Peyer's patch (tissue), 4 donors: ENCODE results near the gene WRNIP1. TPM values are rescaled to one million over a fixed set of nuclear protein-coding genes. Genes with fewer than 3 reads are reported as not detected.

ENCODE experiments used
- DNase-seq, 3 donors: peaks; one replicate each; pipeline ENCODE4 v3.0.0-alpha.2; 2017 to 2019
- H3K27ac ChIP-seq, 4 donors: fragments of 200-600 bp; sonication (generic); one replicate each; pipeline ENCODE4 v1.5.1; 2016 to 2019
- H3K27me3 ChIP-seq, 2 donors: fragments of 200-600 bp; sonication (generic); one replicate each; pipeline ENCODE4 v1.5.1; 2019
- H3K36me3 ChIP-seq, 3 donors: fragments of 200-600 bp; sonication (generic); one replicate each; pipeline ENCODE4 v1.5.1; 2016 to 2019
- H3K4me1 ChIP-seq, 4 donors: fragments of 200-600 bp; sonication (generic); one replicate each; pipeline ENCODE4 v1.5.1; 2016 to 2019
- H3K4me3 ChIP-seq, 4 donors: fragments of 200-600 bp; sonication (generic); 1 replicate in 3 of 4; 2 replicates in 1 of 4; pipeline ENCODE4 v1.5.1; 2016 to 2019; ENCODE audit warnings: mild to moderate bottlenecking in 1 of 4
- H3K9me3 ChIP-seq, 4 donors: fragments of 200-600 bp; sonication (generic); one replicate each; pipeline ENCODE4 v1.5.1; 2016 to 2019; ENCODE audit warnings: mild to moderate bottlenecking in 1 of 4
- CTCF ChIP-seq, 6 experiments: fragments of 450-650 bp in 4 of 6; fragments of 200-600 bp in 2 of 6; sonication (generic) in 1 of 6; IDR thresholded peaks; one replicate each; pipeline ENCODE4 v1.5.1; 2017 to 2019; ENCODE audit warnings: antibody characterized with exemption in 6 of 6, mild to moderate bottlenecking in 3 of 6, moderate library complexity in 1 of 6
- POLR2A ChIP-seq, 2 donors: fragments of 450-650 bp; IDR thresholded peaks; one replicate each; pipeline ENCODE4 v1.5.1; 2017; ENCODE audit warnings: antibody characterized with exemption in 2 of 2, mild to moderate bottlenecking in 2 of 2, moderate library complexity in 2 of 2
- total RNA-seq, 4 donors: library from RNA; depleted of rRNA; stranded (reverse); fragments of >200 nt; gene quantifications; one replicate each; pipeline ENCODE4 v1.1.0, GENCODE V29; 2016

Gene WRNIP1
- total RNA-seq, 4 donors from 2014 or later = 34.7 to 48.2 (median 39.6) TPM

GRCh38 chr6:2721219-2721618 is 44.0 kb upstream of the WRNIP1 start:
- TF ChIP-seq POLR2A (IDR thresholded peaks at IDR 0.05) = no peak
- no peak for TF ChIP-seq CTCF (IDR thresholded peaks at IDR 0.05)
- Histone ChIP-seq H3K27ac (no peak overlapping the region), H3K27me3 (no peaks in the 10 kb centered on the region), H3K4me1 (no peaks in the 10 kb centered on the region), H3K36me3 (no peaks in the 10 kb centered on the region), H3K9me3 (no peaks in the 10 kb centered on the region), H3K4me3 (no peak overlapping the region)
- DNase-seq = no peak

GRCh38 chr6:2725364-2725988 is 39.7 kb upstream of the WRNIP1 start:
- no peaks in the 10 kb centered on the region for H3K9me3 ChIP-seq
- H3K36me3 ChIP-seq = no peaks in the 10 kb centered on the region
- TF ChIP-seq CTCF (IDR thresholded peaks at IDR 0.05) (no peak), POLR2A (IDR thresholded peaks at IDR 0.05) (no peak)
- no peaks in the 10 kb centered on the region for H3K27me3 ChIP-seq
- no peaks in the 10 kb centered on the region for H3K4me1 ChIP-seq
- no peak overlapping the region for H3K27ac ChIP-seq
- H3K4me3 ChIP-seq = no peak overlapping the region
- no peak for DNase-seq

GRCh38 chr6:2725999-2726567 is 39.1 kb upstream of the WRNIP1 start:
- H3K9me3 ChIP-seq = no peaks in the 10 kb centered on the region
- no peak for TF ChIP-seq CTCF (IDR thresholded peaks at IDR 0.05)
- TF ChIP-seq POLR2A (IDR thresholded peaks at IDR 0.05) = no peak
- no peaks in the 10 kb centered on the region for H3K27me3 ChIP-seq
- no peak overlapping the region for H3K27ac ChIP-seq
- H3K4me1 ChIP-seq = no peaks in the 10 kb centered on the region
- H3K36me3 ChIP-seq = no peaks in the 10 kb centered on the region
- H3K4me3 ChIP-seq = no peak overlapping the region
- no peak for DNase-seq

GRCh38 chr6:2729921-2730320 is 35.3 kb upstream of the WRNIP1 start:
- no peaks in the 10 kb centered on the region for H3K27me3 ChIP-seq
- TF ChIP-seq POLR2A (IDR thresholded peaks at IDR 0.05) (no peak), CTCF (IDR thresholded peaks at IDR 0.05) (no peak)

GRCh38 chr6:2730353-2731107 is 34.7 kb upstream of the WRNIP1 start:
- no peaks in the 10 kb centered on the region for H3K9me3 ChIP-seq
- H3K27ac ChIP-seq = no peak overlapping the region
- H3K4me1 ChIP-seq = no peaks in the 10 kb centered on the region
- H3K36me3 ChIP-seq = no peaks in the 10 kb centered on the region
- H3K4me3 ChIP-seq = no peak overlapping the region
- no peak for DNase-seq
- TF ChIP-seq POLR2A (IDR thresholded peaks at IDR 0.05) = no peak
- TF ChIP-seq CTCF (IDR thresholded peaks at IDR 0.05) = no peak
- H3K27me3 ChIP-seq = no peaks in the 10 kb centered on the region

More at GRCh38 chr6:2729921-2730320, 35.3 kb upstream of the WRNIP1 start:
- Histone ChIP-seq H3K9me3 (no peaks in the 10 kb centered on the region), H3K4me3 (no peak overlapping the region), H3K27ac (no peak overlapping the region), H3K36me3 (no peaks in the 10 kb centered on the region), H3K4me1 (no peaks in the 10 kb centered on the region)
- no peak for DNase-seq
